HepG2 (cell line): ENCODE data around the gene FBXO44. TPM values are rescaled to one million over a fixed set of nuclear protein-coding genes. Genes with fewer than 3 reads are reported as not detected.

Experiments used
- AHDC1 ChIP-seq: sonication (generic); formaldehyde crosslinking; IDR thresholded peaks from 2 replicates; pipeline ENCODE4 v1.5.1; 2020; ENCODE audit warnings: mild to moderate bottlenecking, missing genetic modification reagents, borderline replicate concordance
- CCDC6 ChIP-seq: sonication (generic); formaldehyde crosslinking; IDR thresholded peaks from 2 replicates; pipeline ENCODE4 v1.8.1; 2022; ENCODE audit warnings: mild to moderate bottlenecking, missing genetic modification reagents, moderate library complexity
- GATAD2A ChIP-seq: IDR thresholded peaks from 2 replicates; pipeline ENCODE4 v1.6.1; 2016
- HIVEP1 ChIP-seq: sonication (generic); formaldehyde crosslinking; IDR thresholded peaks from 2 replicates; pipeline ENCODE4 v1.4.0; 2020; ENCODE audit warnings: mild to moderate bottlenecking, missing genetic modification reagents
- ISX ChIP-seq: sonication (generic); formaldehyde crosslinking; conservative IDR thresholded peaks from 2 replicates; pipeline ENCODE4 v1.5.0; 2020; ENCODE audit warnings: missing genetic modification reagents
- KDM5A ChIP-seq: fragments of 200-600 bp; sonication (generic); IDR thresholded peaks from 2 replicates; pipeline ENCODE4 v1.7.0; 2018; ENCODE audit warnings: antibody characterized with exemption, mild to moderate bottlenecking, low read length, borderline replicate concordance
- MED1 ChIP-seq: sonication (generic); formaldehyde crosslinking; IDR thresholded peaks from 2 replicates; pipeline ENCODE4 v1.4.0; 2020; ENCODE audit warnings: missing genetic modification reagents
- MTA1 ChIP-seq: sonication (generic); formaldehyde crosslinking; IDR thresholded peaks from 2 replicates; pipeline ENCODE4 v1.4.0; 2020; ENCODE audit warnings: missing genetic modification reagents, mild to moderate bottlenecking, borderline replicate concordance
- MTA3 ChIP-seq: sonication (generic); formaldehyde crosslinking; IDR thresholded peaks from 2 replicates; pipeline ENCODE4 v1.4.0; 2020; ENCODE audit warnings: missing genetic modification reagents
- SKI ChIP-seq: fragments of 450-650 bp; IDR thresholded peaks from one replicate; pipeline ENCODE4 v1.6.1; 2018; ENCODE audit warnings: mild to moderate bottlenecking; ENCODE audit not compliant: partially characterized antibody
- YY1 ChIP-seq: IDR thresholded peaks from 2 replicates; pipeline ENCODE4 v1.6.1; 2011; ENCODE audit warnings: low read length, low read depth, moderate library complexity, mild to moderate bottlenecking; ENCODE audit not compliant: insufficient read depth, insufficient replicate concordance
- ZFAT ChIP-seq: sonication (generic); formaldehyde crosslinking; conservative IDR thresholded peaks from 2 replicates; pipeline ENCODE4 v1.8.1; 2023; ENCODE audit warnings: missing genetic modification reagents, inconsistent platforms
- ZFY ChIP-seq: sonication (generic); formaldehyde crosslinking; IDR thresholded peaks from 2 replicates; pipeline ENCODE4 v1.4.0; 2020; ENCODE audit warnings: missing genetic modification reagents
- ZNF10 ChIP-seq: sonication (generic); formaldehyde crosslinking; IDR thresholded peaks from 2 replicates; pipeline ENCODE4 v1.4.0; 2020; ENCODE audit warnings: mild to moderate bottlenecking, low read depth, missing genetic modification reagents, borderline replicate concordance
- ZNF282 ChIP-seq: fragments of 450-650 bp; IDR thresholded peaks from 2 replicates; pipeline ENCODE4 v1.6.1; 2018; ENCODE audit not compliant: partially characterized antibody
- ZNF354B ChIP-seq: sonication (generic); formaldehyde crosslinking; IDR thresholded peaks from 2 replicates; pipeline ENCODE4 v1.8.0; 2022; ENCODE audit warnings: mild to moderate bottlenecking, missing genetic modification reagents
- ZNF367 ChIP-seq: sonication (generic); formaldehyde crosslinking; IDR thresholded peaks from 2 replicates; pipeline ENCODE4 v1.4.0; 2020; ENCODE audit warnings: missing genetic modification reagents, borderline replicate concordance
- ZNF556 ChIP-seq: sonication (generic); formaldehyde crosslinking; IDR thresholded peaks from 2 replicates; pipeline ENCODE4 v1.4.0; 2020; ENCODE audit warnings: mild to moderate bottlenecking, missing genetic modification reagents, borderline replicate concordance
- ZNF557 ChIP-seq: sonication (generic); formaldehyde crosslinking; IDR thresholded peaks from 2 replicates; pipeline ENCODE4 v1.4.0; 2020; ENCODE audit warnings: missing genetic modification reagents
- ZNF687 ChIP-seq: sonication (generic); formaldehyde crosslinking; IDR thresholded peaks from 2 replicates; pipeline ENCODE4 v1.5.1; 2020; ENCODE audit warnings: mild to moderate bottlenecking, missing genetic modification reagents, moderate library complexity
- ZNF703 ChIP-seq: sonication (generic); formaldehyde crosslinking; IDR thresholded peaks from 2 replicates; pipeline ENCODE4 v1.5.1; 2020; ENCODE audit warnings: missing genetic modification reagents, mild to moderate bottlenecking, moderate library complexity, borderline replicate concordance
- polyA plus RNA-seq, 8 experiments: library from polyadenylated mRNA; depleted of rRNA in 3 of 8; stranded (reverse) in 7 of 8; unstranded in 1 of 8; fragments of >200 nt; fragmentation: Illumina TruSeq in 4 of 8; extraction: Trizol in 4 of 8; gene quantifications; 2 replicates each; pipeline versions ENCODE4 v1.2.1 to v1.2.3, GENCODE V29; 2011 to 2016; ENCODE audit warnings: low read depth in 4 of 8, missing spikeins in 1 of 8, mixed read lengths in 1 of 8; ENCODE audit not compliant: insufficient read depth in 1 of 8
- total RNA-seq, 5 experiments: library from RNA; depleted of rRNA; stranded (reverse); fragments of >200 nt; fragmentation: Illumina TruSeq; extraction: Trizol; gene quantifications; 2 replicates each; pipeline ENCODE4 v1.2.3, GENCODE V29; 2016; ENCODE audit warnings: low read depth in 1 of 5

FBXO44 gene
- total and polyA plus RNA-seq, 2 of the 13 experiments (the other 11 are each of a cell fraction or from before 2014, with no cell fraction given) = 22.4 to 27.9 TPM

GRCh38 chr1:11653101-11653860 is 1.4 kb upstream of the FBXO44 start (continued):
- TF ChIP-seq AHDC1 (CRISPR knock-in tag) (0 out of 2 replicates have a peak, but pooled peaks have one; percentile 32), GATAD2A (CRISPR knock-in tag) (peak; percentile 46; the same call in 1 of the 2 replicates), SKI (peak; percentile 11), MTA3 (no peak), MED1 (peak; percentile 21; the same call in 1 of the 2 replicates), ZNF557 (CRISPR knock-in tag) (no peak), KDM5A (no peak), ISX (no peak), HIVEP1 (CRISPR knock-in tag) (0 out of 2 replicates have a peak, but pooled peaks have one; percentile 16), MTA1 (CRISPR knock-in tag) (no peak), ZFY (CRISPR knock-in tag) (peak; percentile 47; the same call in 1 of the 2 replicates), ZNF556 (no peak), ZNF687 (CRISPR knock-in tag) (peak; percentile 73), ZNF703 (CRISPR knock-in tag) (no peak), ZNF354B (CRISPR knock-in tag) (no peak), ZFAT (CRISPR knock-in tag) (no peak), ZNF282 (no peak), YY1 (no peak), ZNF10 (no peak), CCDC6 (CRISPR knock-in tag) (peak; percentile 49; the same call in 1 of the 2 replicates), ZNF367 (0 out of 2 replicates have a peak, but pooled peaks have one; percentile 25)
